ENCODE results near the gene MROH7.

Gene MROH7

GRCh38 chr1:54651608-54652007 lies 10.0 kb downstream of the MROH7 start:
- H3K4me3 ChIP-seq (ENCODE audit: low read depth, low read length), result no peak overlapping the region
- no peak for DNase-seq (ENCODE audit: low read depth)
- in situ Hi-C loops (cut with HindIII; ENCODE audit: low sequenced_read_pairs), result no loop called here
- TF ChIP-seq CTCF (IDR thresholded peaks at IDR 0.05; ENCODE audit: low read depth, low read length, missing control alignments), result no peak

DNA sequence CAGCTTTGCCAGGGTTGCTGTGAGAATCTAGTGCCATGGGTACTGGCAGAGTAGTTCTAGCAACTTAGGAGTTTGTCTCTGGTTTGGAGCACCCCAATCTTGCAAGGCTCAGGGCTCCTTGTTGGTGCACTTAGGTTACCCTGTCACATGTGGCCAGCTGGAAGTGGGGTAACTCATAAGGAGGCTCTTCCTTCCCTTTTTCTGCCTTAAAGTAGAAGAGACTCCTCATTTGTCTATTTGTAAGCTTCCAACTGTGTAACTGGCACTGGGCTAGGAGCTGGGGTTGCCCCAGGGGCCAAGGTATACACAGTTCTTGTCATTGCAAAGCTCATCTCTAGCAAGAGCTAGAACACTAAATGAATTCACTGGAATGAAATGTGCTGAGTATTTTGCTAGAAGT lies 10.6 kb downstream of the MROH7 start:
- in situ Hi-C loops (cut with HindIII; ENCODE audit: low sequenced_read_pairs), result no loop called here
- DNase-seq (ENCODE audit: low read depth), result no peak
- H3K4me3 ChIP-seq (ENCODE audit: low read depth, low read length), result no peak overlapping the region
- TF ChIP-seq CTCF (IDR thresholded peaks at IDR 0.05; ENCODE audit: low read depth, low read length, missing control alignments), result no peak

GRCh38 chr1:54653036-54653435 lies 11.4 kb downstream of the MROH7 start:
- in situ Hi-C loops (cut with HindIII; ENCODE audit: low sequenced_read_pairs), result no loop called here
- no peak for DNase-seq (ENCODE audit: low read depth)
- TF ChIP-seq CTCF (IDR thresholded peaks at IDR 0.05; ENCODE audit: low read depth, low read length, missing control alignments), result no peak
- no peak overlapping the region for H3K4me3 ChIP-seq (ENCODE audit: low read depth, low read length)

DNA sequence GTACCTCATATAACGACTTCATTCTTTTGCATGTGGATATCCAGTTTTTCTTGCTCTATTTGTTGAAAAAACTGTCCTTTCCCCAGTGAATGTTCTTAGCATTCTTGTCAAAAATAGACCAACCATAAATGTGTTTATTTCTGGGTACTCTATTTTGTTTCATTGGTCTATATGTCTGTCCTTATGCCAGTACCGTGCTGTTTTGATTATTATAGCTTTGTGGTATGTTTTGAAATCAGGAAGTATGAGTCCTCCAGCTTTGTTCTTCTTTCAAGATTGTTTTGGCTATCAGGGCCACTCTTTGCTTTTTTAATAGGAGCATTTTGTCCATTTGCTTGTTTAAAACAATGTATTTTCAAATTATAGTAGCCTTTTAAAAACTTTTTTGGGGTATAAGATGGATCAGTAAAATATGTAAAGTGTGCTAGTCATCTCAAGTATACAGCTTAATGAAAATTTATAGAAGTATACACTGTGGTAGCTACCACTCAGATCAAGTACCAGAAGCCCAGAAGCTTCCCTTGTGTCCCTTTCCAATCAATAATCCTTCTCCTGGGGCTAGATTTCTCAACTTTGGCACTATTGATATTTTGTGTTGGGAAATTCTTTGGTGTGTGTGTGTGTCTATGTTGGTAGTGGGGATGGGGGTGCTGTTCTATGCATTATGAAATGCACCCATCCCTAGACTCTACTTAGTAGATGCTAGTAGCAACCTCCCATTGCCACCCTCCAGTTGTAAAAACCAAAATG lies 16.8 kb downstream of the MROH7 start:
- in situ Hi-C loops (cut with HindIII; ENCODE audit: low sequenced_read_pairs), result no loop called here
- H3K4me3 ChIP-seq (ENCODE audit: low read depth, low read length), result no peak overlapping the region
- DNase-seq (ENCODE audit: low read depth), result no peak
- TF ChIP-seq CTCF (IDR thresholded peaks at IDR 0.05; ENCODE audit: low read depth, low read length, missing control alignments), result no peak

GRCh38 chr1:54663725-54664124 lies 22.1 kb downstream of the MROH7 start:
- H3K4me3 ChIP-seq (ENCODE audit: low read depth, low read length), result no peak overlapping the region
- no peak for DNase-seq (ENCODE audit: low read depth)
- in situ Hi-C loops (cut with HindIII; ENCODE audit: low sequenced_read_pairs), result no loop called here
- TF ChIP-seq CTCF (IDR thresholded peaks at IDR 0.05; ENCODE audit: low read depth, low read length, missing control alignments), result no peak

GRCh38 chr1:54664364-54664763 lies 22.8 kb downstream of the MROH7 start:
- in situ Hi-C loops (cut with HindIII; ENCODE audit: low sequenced_read_pairs), result no loop called here
- no peak for DNase-seq (ENCODE audit: low read depth)
- no peak overlapping the region for H3K4me3 ChIP-seq (ENCODE audit: low read depth, low read length)
- no peak for TF ChIP-seq CTCF (IDR thresholded peaks at IDR 0.05; ENCODE audit: low read depth, low read length, missing control alignments)
